GM12878 (cell line): ENCODE data around the gene TRIB2. TPM values are rescaled to one million over a fixed set of nuclear protein-coding genes. Genes with fewer than 3 reads are reported as not detected.

ENCODE experiments used
- ATAC-seq: fragments of 200-7000 bp; cut with Tn5 transposase; 3 replicates; pipeline ENCODE4 v1.9.1; 2020; ENCODE audit warnings: mild to moderate bottlenecking, moderate library complexity
- BruUV-seq: library from RNA; stranded (reverse); fragments of 400-500 nt; replicated peaks from 2 replicates; lab custom pipeline; 2021; lab: Mats Ljungman, UMichigan
- CTCF ChIA-PET: fragments of 300-600 bp; sonication (Branson Sonifier 250); formaldehyde crosslinking; extraction: SDS; loops from one replicate; lab custom pipeline; 2021; ENCODE audit warnings: inconsistent platforms; lab: Yijun Ruan, JAX
- POLR2A ChIA-PET: fragments of 350-600 bp; formaldehyde crosslinking; extraction: SDS; loops from one replicate; lab custom pipeline; 2021; ENCODE audit warnings: inconsistent platforms; lab: Charles Lee
- RAD21 ChIA-PET: fragments of 300-600 bp; sonication (Branson Sonifier 250); formaldehyde crosslinking; loops from one replicate; lab custom pipeline; 2023; ENCODE audit warnings: antibody characterized with exemption; ENCODE audit not compliant: unreplicated experiment; lab: Charles Lee
- SMC1A ChIA-PET: fragments of 300-600 bp; sonication (Branson Sonifier 250); formaldehyde crosslinking; loops from one replicate; lab custom pipeline; 2023; ENCODE audit not compliant: unreplicated experiment, uncharacterized antibody; lab: Charles Lee
- DNase-seq: peaks from one replicate; pipeline ENCODE4 v3.0.0-alpha.2; 2011; ENCODE audit warnings: low read depth, low spot score
- FAIRE-seq: peaks from 3 replicates; lab custom pipeline; 2011; peaks lifted over from hg19 to GRCh38; lab: Jason Lieb, UNC
- H2AFZ ChIP-seq: 2 replicates; pipeline ENCODE4 v1.6.0; 2011; ENCODE audit warnings: low read depth, low read length, control low read depth; ENCODE audit not compliant: control insufficient read depth
- H3K27ac ChIP-seq: 2 replicates; pipeline ENCODE4 v1.5.1; 2011; ENCODE audit warnings: control low read depth; ENCODE audit not compliant: control insufficient read depth, insufficient read depth
- H3K27me3 ChIP-seq, 2 experiments: replicated peaks in 1 of 2; 2 replicates each; pipeline versions ENCODE4 v1.6.0 to v1.6.1; 2011; ENCODE audit warnings: low read length in 1 of 2; ENCODE audit not compliant: control insufficient read depth in 2 of 2, insufficient read depth in 2 of 2
- H3K36me3 ChIP-seq, 2 experiments: 2 replicates each; pipeline ENCODE4 v1.5.1; 2011; ENCODE audit warnings: low read length in 1 of 2; ENCODE audit not compliant: control insufficient read depth in 2 of 2, insufficient read depth in 2 of 2
- H3K4me1 ChIP-seq: 2 replicates; pipeline ENCODE4 v1.6.1; 2011; ENCODE audit warnings: mild to moderate bottlenecking, low read length, moderate library complexity, mixed read lengths; ENCODE audit not compliant: control insufficient read depth, insufficient read depth
- H3K4me2 ChIP-seq: 2 replicates; pipeline ENCODE4 v1.6.0; 2011; ENCODE audit warnings: control low read depth; ENCODE audit not compliant: control insufficient read depth, insufficient read depth
- H3K4me3 ChIP-seq: fragments of 200-600 bp; sonication (generic); 2 replicates; pipeline ENCODE4 v1.5.1; 2016
- H3K79me2 ChIP-seq: 2 replicates; pipeline ENCODE4 v1.6.0; 2011; ENCODE audit warnings: low read length; ENCODE audit not compliant: control insufficient read depth, insufficient read depth
- H3K9ac ChIP-seq: 2 replicates; pipeline ENCODE4 v1.8.0; 2011; ENCODE audit warnings: low read length, control low read depth, mixed read lengths; ENCODE audit not compliant: control insufficient read depth, insufficient read depth
- H3K9me3 ChIP-seq: replicated peaks from 3 replicates; pipeline ENCODE4 v1.5.1; 2011; ENCODE audit warnings: mild to moderate bottlenecking, low read length; ENCODE audit not compliant: control insufficient read depth, insufficient read depth
- H4K20me1 ChIP-seq: 2 replicates; pipeline ENCODE4 v1.6.0; 2011; ENCODE audit not compliant: control insufficient read depth, insufficient read depth
- EP300 ChIP-seq, 2 experiments: fragments of 150-350 bp in 1 of 2; IDR thresholded peaks; 2 replicates each; pipeline ENCODE4 v1.6.1; 2011 to 2012; ENCODE audit warnings: low read depth in 2 of 2, low read length in 2 of 2, borderline replicate concordance in 1 of 2, improper control_type of control experiment in 1 of 2, inconsistent platforms in 1 of 2; ENCODE audit not compliant: control insufficient read depth in 1 of 2
- MTA2 ChIP-seq: fragments of 450-650 bp; IDR thresholded peaks from 2 replicates; pipeline ENCODE4 v1.6.1; 2016; ENCODE audit warnings: low read depth, mild to moderate bottlenecking, moderate library complexity
- TCF12 ChIP-seq: IDR thresholded peaks from 2 replicates; pipeline ENCODE4 v1.6.1; 2011; ENCODE audit warnings: low read depth, mild to moderate bottlenecking, low read length
- WGBS: methylation state at CpG from one replicate; pipeline ENCODE4 v1.1.6; 2016; ENCODE audit warnings: low lambda C conversion rate; ENCODE audit not compliant: insufficient replicate concordance, insufficient coverage; ENCODE audit errors: missing lambda C conversion rate; 5-methylcytosine and 5-hydroxymethylcytosine counted together
- in situ Hi-C: fragments of 300-500 bp; cut with MboI; formaldehyde crosslinking; loops from 9 replicates; pipeline ENCODE4 v1.14.3; 2018; ENCODE audit warnings: mixed read lengths
- intact Hi-C: fragments of 100-400 bp; cut with micrococcal nuclease; formaldehyde crosslinking; loops from one replicate; pipeline ENCODE4 v1.14.2; 2022; ENCODE audit not compliant: unreplicated experiment
- polyA plus RNA-seq, 11 experiments: library from polyadenylated mRNA; depleted of rRNA in 4 of 11; unstranded in 6 of 11; stranded (reverse) in 5 of 11; fragments of >200 nt; fragmentation: Nextera tagmentation in 4 of 11; fragmentation: Illumina TruSeq in 1 of 11; extraction: Ambion mirVana in 4 of 11; extraction: Trizol in 1 of 11; gene quantifications; 1 replicate in 1 of 11; 2 replicates in 10 of 11; pipeline versions ENCODE4 v1.2.1 to v1.2.3, GENCODE V29; 2011 to 2016; ENCODE audit warnings: inconsistent platforms in 2 of 11, missing spikeins in 2 of 11, low read depth in 1 of 11
- total RNA-seq, 4 experiments: library from RNA; depleted of rRNA in 3 of 4; stranded (reverse); fragments of >200 nt in 3 of 4; fragmentation: Illumina TruSeq in 1 of 4; extraction: Trizol in 1 of 4; gene quantifications; 2 replicates each; pipeline versions ENCODE4 v1.2.1 to v1.2.3, GENCODE V29; 2013 to 2021
- TF ChIP-seq, protein P1 (sequence below): fragments of 450-650 bp; IDR thresholded peaks from 2 replicates; pipeline ENCODE4 v1.6.1; 2017; ENCODE audit warnings: mild to moderate bottlenecking
- TF ChIP-seq, protein P2 (sequence below): fragments of 150-350 bp; IDR thresholded peaks from 2 replicates; pipeline ENCODE4 v1.6.1; 2014; ENCODE audit warnings: mild to moderate bottlenecking, low read depth, low read length

The TRIB2 gene
- total and polyA plus RNA-seq, 10 of the 15 experiments (the other 5 are each of a cell fraction or from before 2014, with no cell fraction given): 1.6 to 9.2 (median 5.2) TPM

DNA sequence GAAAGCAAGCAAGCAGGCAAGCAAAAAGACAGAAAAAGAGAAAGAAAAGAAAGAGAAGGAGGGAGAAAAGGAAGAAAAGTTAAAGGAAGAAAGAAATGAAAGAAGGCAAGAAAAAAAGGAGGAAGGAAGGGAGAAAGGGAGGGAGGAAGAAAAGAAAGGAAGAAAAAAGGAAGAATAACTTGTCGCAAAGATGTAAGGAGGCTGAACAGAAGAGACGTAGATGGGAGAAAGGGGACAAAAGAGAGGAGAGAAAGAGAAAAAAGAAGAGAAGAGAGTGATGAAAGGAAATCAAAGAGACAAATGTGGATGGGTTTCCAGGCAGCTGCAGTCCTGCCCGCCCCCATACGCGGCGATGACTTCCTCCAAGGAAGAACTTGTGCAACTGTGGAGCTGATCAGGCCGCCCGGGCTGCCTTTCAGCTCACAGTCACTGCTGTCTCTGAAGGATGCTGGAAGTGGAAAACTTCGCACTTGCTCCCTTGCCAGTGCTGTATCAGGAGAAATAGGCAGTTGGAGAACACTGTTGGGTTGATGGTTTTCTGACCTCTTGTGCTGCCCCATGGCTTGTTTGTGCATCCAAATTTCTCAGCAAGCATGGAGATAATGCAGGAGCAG is 52.9 kb downstream of the TRIB2 start:
- H3K4me1 ChIP-seq: no peaks in the 10 kb centered on the region
- CTCF ChIA-PET: no interaction called here
- H3K36me3 ChIP-seq: no peaks in the 10 kb centered on the region
- H3K9me3 ChIP-seq: no peaks in the 10 kb centered on the region
- H3K79me2 ChIP-seq: no peaks in the 10 kb centered on the region
- H3K4me3 ChIP-seq: no peak overlapping the region
- POLR2A ChIA-PET: no interaction called here
- no peak overlapping the region for H3K4me2 ChIP-seq
- SMC1A ChIA-PET: no interaction called here
- RAD21 ChIA-PET: no interaction called here
- H4K20me1 ChIP-seq: no peaks in the 10 kb centered on the region; the same call in 1 of the 2 replicates
- no peak for DNase-seq
- no peak overlapping the region for H2AFZ ChIP-seq
- 10% methylated on average over 9 of the region's 9 CpGs for WGBS
- no TSS peak for BruUV-seq
- ATAC-seq: no peak
- in situ Hi-C loops (no loop called here), intact Hi-C loops (no loop called here)
- TF ChIP-seq, protein P1, sequence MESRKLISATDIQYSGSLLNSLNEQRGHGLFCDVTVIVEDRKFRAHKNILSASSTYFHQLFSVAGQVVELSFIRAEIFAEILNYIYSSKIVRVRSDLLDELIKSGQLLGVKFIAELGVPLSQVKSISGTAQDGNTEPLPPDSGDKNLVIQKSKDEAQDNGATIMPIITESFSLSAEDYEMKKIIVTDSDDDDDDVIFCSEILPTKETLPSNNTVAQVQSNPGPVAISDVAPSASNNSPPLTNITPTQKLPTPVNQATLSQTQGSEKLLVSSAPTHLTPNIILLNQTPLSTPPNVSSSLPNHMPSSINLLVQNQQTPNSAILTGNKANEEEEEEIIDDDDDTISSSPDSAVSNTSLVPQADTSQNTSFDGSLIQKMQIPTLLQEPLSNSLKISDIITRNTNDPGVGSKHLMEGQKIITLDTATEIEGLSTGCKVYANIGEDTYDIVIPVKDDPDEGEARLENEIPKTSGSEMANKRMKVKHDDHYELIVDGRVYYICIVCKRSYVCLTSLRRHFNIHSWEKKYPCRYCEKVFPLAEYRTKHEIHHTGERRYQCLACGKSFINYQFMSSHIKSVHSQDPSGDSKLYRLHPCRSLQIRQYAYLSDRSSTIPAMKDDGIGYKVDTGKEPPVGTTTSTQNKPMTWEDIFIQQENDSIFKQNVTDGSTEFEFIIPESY: no peak
- TF ChIP-seq MTA2 (no peak), EP300 (IDR thresholded peaks at IDR 0.05; ENCODE audit: borderline replicate concordance in 1 of 2, control insufficient read depth in 1 of 2, low read depth in 2 of 2, low read length in 2 of 2) (no peak), TCF12 (no peak)
- TF ChIP-seq, protein P2, sequence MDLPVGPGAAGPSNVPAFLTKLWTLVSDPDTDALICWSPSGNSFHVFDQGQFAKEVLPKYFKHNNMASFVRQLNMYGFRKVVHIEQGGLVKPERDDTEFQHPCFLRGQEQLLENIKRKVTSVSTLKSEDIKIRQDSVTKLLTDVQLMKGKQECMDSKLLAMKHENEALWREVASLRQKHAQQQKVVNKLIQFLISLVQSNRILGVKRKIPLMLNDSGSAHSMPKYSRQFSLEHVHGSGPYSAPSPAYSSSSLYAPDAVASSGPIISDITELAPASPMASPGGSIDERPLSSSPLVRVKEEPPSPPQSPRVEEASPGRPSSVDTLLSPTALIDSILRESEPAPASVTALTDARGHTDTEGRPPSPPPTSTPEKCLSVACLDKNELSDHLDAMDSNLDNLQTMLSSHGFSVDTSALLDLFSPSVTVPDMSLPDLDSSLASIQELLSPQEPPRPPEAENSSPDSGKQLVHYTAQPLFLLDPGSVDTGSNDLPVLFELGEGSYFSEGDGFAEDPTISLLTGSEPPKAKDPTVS: no peak
- H3K9ac ChIP-seq: no peak overlapping the region
- no peak overlapping the region for H3K27ac ChIP-seq
- FAIRE-seq: no peak
- peaks cover 0 to 1% of the 10 kb centered on the region in 2 experiments; a peak in 2 of 4 replicates for H3K27me3 ChIP-seq
